Loucy (cell line): ENCODE data around the gene EEF1AKMT2.

Experiments used
- H2AFZ ChIP-seq: fragments of 200-600 bp; sonication (generic); 2 replicates; pipeline ENCODE4 v1.6.0; 2016; ENCODE audit warnings: antibody characterized with exemption, mild to moderate bottlenecking, low read length, moderate library complexity
- H3F3A ChIP-seq: fragments of 200-600 bp; 2 replicates; pipeline ENCODE4 v1.6.0; 2016; ENCODE audit warnings: antibody characterized with exemption, low read depth, mild to moderate bottlenecking
- H3K27me3 ChIP-seq: fragments of 200-600 bp; sonication (generic); 2 replicates; pipeline ENCODE4 v1.6.1; 2014; ENCODE audit warnings: low read length, mild to moderate bottlenecking; ENCODE audit not compliant: insufficient read depth, poor library complexity, severe bottlenecking
- H3K36me3 ChIP-seq: fragments of 200-600 bp; sonication (generic); 2 replicates; pipeline ENCODE4 v1.6.1; 2016; ENCODE audit warnings: low read length; ENCODE audit not compliant: insufficient read depth
- H3K4me1 ChIP-seq: fragments of 200-600 bp; sonication (generic); 2 replicates; pipeline ENCODE4 v1.5.1; 2014; ENCODE audit warnings: low read length, mild to moderate bottlenecking; ENCODE audit not compliant: insufficient read depth, poor library complexity, severe bottlenecking
- H3K4me2 ChIP-seq: fragments of 200-600 bp; sonication (generic); 2 replicates; pipeline ENCODE4 v1.6.0; 2014; ENCODE audit warnings: antibody characterized with exemption, low read length, low read depth, mild to moderate bottlenecking; ENCODE audit not compliant: poor library complexity, severe bottlenecking
- H3K4me3 ChIP-seq: fragments of 200-600 bp; sonication (generic); 2 replicates; pipeline ENCODE4 v1.5.1; 2014; ENCODE audit warnings: low read length, mild to moderate bottlenecking, mixed read lengths; ENCODE audit not compliant: poor library complexity, severe bottlenecking
- H3K79me2 ChIP-seq: fragments of 200-600 bp; sonication (generic); 2 replicates; pipeline ENCODE4 v1.6.1; 2014; ENCODE audit warnings: low read length; ENCODE audit not compliant: insufficient read depth
- H3K9ac ChIP-seq: fragments of 200-600 bp; sonication (generic); 2 replicates; pipeline ENCODE4 v1.6.0; 2014; ENCODE audit warnings: mild to moderate bottlenecking, low read depth, low read length, moderate library complexity; ENCODE audit not compliant: poor library complexity, severe bottlenecking
- H3K9me2 ChIP-seq: fragments of 200-600 bp; sonication (generic); replicated peaks from 2 replicates; pipeline ENCODE4 v1.6.1; 2016; ENCODE audit warnings: low read depth, low read length, mixed read lengths
- H3K9me3 ChIP-seq: fragments of 200-600 bp; sonication (generic); 2 replicates; pipeline ENCODE4 v1.6.1; 2014; ENCODE audit warnings: mild to moderate bottlenecking, antibody characterized with exemption, low read length, low read depth; ENCODE audit not compliant: insufficient read depth
- H4K20me1 ChIP-seq: fragments of 200-600 bp; sonication (generic); 2 replicates; pipeline ENCODE4 v1.6.0; 2014; ENCODE audit warnings: antibody characterized with exemption, low read length, mild to moderate bottlenecking; ENCODE audit not compliant: insufficient read depth, poor library complexity, severe bottlenecking
- EZH2phosphoT487 ChIP-seq: fragments of 200-600 bp; IDR thresholded peaks from 2 replicates; pipeline ENCODE4 v1.6.1; 2018; ENCODE audit warnings: antibody characterized with exemption, mild to moderate bottlenecking, moderate library complexity, borderline replicate concordance
- TF ChIP-seq, protein P1 (sequence below): fragments of 200-600 bp; sonication (generic); conservative IDR thresholded peaks from 2 replicates; pipeline ENCODE4 v1.5.1; 2014; ENCODE audit warnings: mild to moderate bottlenecking, antibody characterized with exemption, low read length

Gene EEF1AKMT2

DNA sequence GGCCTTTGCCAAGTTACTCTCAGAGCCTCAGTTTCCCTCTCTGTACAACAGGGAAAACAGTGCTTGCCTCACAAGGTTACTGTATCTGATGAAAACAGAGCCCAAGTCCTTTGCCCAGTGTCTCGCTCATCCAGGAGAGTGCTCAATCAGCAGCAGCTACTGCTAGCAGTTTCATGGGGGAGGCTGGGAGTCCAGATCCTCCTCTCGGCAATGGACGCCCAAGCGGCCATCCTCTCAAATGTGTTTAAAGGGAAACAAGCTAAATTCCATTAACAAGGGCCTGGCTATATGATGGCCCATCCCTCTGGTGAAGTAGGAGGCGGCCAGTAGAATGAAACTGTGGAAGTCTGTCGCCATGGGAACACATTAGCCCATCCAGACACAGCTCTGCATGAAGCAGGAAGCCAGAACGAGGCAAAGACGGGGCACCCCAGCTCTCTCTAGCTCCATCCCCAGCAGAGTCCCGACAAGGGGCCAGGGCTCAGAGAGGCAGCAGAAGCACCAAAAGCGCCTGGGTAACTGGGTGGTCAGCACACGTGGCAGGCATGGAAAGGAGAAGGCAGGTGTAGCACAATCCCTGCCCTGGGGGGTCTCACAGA, 82.7 kb downstream of the EEF1AKMT2 start:
- Histone ChIP-seq H3K27me3 (no peaks in the 10 kb centered on the region), H3K4me2 (no peak overlapping the region), H3K9ac (no peak overlapping the region), H2AFZ (no peak overlapping the region), H3K4me1 (peaks cover 6% of the 10 kb centered on the region), H4K20me1 (peaks cover 35% of the 10 kb centered on the region), H3K9me2 (no peaks in the 10 kb centered on the region), H3F3A (no peaks in the 10 kb centered on the region), H3K79me2 (peaks cover 68% of the 10 kb centered on the region), H3K36me3 (peaks cover 25% of the 10 kb centered on the region; the same call in 1 of the 2 replicates), H3K4me3 (no peak overlapping the region), H3K9me3 (no peaks in the 10 kb centered on the region)
- TF ChIP-seq, protein P1, sequence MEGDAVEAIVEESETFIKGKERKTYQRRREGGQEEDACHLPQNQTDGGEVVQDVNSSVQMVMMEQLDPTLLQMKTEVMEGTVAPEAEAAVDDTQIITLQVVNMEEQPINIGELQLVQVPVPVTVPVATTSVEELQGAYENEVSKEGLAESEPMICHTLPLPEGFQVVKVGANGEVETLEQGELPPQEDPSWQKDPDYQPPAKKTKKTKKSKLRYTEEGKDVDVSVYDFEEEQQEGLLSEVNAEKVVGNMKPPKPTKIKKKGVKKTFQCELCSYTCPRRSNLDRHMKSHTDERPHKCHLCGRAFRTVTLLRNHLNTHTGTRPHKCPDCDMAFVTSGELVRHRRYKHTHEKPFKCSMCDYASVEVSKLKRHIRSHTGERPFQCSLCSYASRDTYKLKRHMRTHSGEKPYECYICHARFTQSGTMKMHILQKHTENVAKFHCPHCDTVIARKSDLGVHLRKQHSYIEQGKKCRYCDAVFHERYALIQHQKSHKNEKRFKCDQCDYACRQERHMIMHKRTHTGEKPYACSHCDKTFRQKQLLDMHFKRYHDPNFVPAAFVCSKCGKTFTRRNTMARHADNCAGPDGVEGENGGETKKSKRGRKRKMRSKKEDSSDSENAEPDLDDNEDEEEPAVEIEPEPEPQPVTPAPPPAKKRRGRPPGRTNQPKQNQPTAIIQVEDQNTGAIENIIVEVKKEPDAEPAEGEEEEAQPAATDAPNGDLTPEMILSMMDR, result no peak
- TF ChIP-seq EZH2phosphoT487, result no peak

DNA sequence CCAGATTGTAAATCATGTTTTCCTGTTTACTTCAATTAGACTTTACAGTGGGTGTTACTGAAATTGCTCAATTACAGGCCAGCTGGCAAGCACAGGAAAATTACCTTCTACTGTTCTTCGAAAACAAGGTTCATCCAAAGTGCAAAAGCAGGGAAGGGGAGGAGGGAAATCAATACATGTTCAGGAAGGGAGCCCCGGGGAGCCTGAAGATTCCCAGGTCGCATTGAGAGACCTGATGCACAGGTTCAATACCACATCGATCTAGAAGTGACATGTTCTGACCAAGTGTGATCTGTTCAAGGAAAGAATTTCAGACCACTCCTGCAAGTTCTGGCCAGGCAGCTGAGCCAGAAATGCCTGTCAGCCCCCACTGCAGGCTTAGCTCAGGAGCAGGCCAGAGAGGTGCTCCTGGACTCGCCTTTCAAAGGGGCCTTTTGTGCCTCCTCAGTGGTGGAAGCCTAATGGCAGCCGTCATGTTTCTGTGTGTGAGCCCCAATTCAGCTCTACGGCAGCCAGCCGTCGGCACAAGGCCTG, 83.4 kb downstream of the EEF1AKMT2 start:
- H3K4me1 ChIP-seq, result peaks cover 12% of the 10 kb centered on the region
- H3K36me3 ChIP-seq, result peaks cover 32% of the 10 kb centered on the region; the same call in 1 of the 2 replicates
- peaks cover 72% of the 10 kb centered on the region for H3K79me2 ChIP-seq
- no peak overlapping the region for H3K4me2 ChIP-seq
- no peak overlapping the region for H3K4me3 ChIP-seq
- H3K9me2 ChIP-seq, result no peaks in the 10 kb centered on the region
- H2AFZ ChIP-seq, result no peak overlapping the region
- no peaks in the 10 kb centered on the region for H3K27me3 ChIP-seq
- H3F3A ChIP-seq, result no peaks in the 10 kb centered on the region
- H3K9me3 ChIP-seq, result no peaks in the 10 kb centered on the region
- peaks cover 30% of the 10 kb centered on the region for H4K20me1 ChIP-seq
- H3K9ac ChIP-seq, result no peak overlapping the region
- TF ChIP-seq, protein P1, result no peak
- no peak for TF ChIP-seq EZH2phosphoT487
